HG03135 (cell line): ENCODE measurements around the gene FARS2.
"Not testable (repeated sequence)": the region's sequence is repeated elsewhere in the genome, so short reads cannot be mapped to it uniquely, and the experiment has no call there.

Experiments used
- ATAC-seq: cut with Tn5 transposase; IDR thresholded peaks from one replicate; pipeline ENCODE4 v1.9.1; 2021; ENCODE audit warnings: mild to moderate bottlenecking, moderate library complexity; ENCODE audit not compliant: unreplicated experiment

Gene FARS2

GRCh38 chr6:5772408-5773120 lies 511.3 kb downstream of the FARS2 start:
- no peak for ATAC-seq

DNA sequence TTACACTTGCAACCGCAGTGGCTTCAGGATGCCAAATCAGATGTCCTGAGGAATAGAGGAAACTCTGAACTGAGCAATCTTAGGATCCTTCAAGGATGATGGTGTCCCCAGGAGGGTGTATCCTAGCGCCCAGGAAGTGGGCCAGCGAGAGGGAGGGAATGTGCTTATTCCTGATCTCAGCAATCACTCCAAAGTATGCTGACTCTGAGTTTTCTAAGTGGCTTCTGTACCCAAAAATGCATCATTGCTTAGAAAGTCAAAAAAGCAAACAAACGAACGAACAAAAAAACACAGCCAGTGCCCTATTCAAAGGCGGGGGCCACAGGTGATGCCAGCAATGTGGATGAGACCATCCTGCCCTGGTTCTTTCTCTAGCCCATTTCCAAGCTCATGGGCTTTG lies 514.8 kb downstream of the FARS2 start:
- ATAC-seq, result no peak

GRCh38 chr6:5776706-5777390 lies 515.5 kb downstream of the FARS2 start:
- ATAC-seq, result no peak

GRCh38 chr6:5778317-5778857 lies 517.1 kb downstream of the FARS2 start:
- peak; percentile 88 for ATAC-seq

DNA sequence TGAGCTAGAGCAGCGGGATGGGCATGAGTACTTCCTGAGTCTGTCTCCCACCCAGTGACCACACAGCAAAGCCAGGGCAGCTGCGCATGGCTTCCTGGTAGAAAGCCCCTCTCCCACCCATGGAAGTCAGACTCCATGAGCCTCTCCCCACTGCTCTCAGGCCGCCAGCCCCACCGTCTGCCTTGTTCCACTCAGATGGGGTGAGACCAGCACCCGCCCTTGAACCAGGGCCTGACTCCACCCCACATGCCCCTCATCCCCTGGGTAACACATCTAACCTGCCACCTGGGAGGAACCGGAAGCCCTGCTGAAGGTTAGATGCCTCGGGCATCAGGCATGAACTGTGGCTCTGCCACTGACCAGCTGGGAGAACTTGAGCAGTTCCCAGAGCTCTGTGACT lies 517.6 kb downstream of the FARS2 start:
- no peak for ATAC-seq

DNA sequence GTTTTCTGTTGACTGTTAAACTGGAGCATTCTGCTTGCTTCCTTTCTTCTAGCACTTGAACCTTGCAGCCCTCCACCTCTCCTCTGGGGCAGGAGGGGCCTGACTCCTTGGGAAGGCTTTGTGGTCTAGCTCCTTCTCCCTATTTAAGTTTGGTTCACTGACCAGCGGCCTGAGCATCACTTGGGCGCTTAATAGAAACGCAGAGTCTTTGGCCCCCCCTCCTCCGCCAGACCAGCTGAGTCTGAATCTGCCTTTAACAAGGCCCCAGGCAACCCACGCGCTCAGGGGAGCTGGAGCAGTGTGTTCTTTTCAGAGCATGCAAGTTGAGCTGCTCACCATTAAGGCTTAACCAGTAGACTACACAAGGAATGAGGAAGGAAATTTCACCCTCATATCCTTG lies 519.7 kb downstream of the FARS2 start:
- no peak for ATAC-seq

- no peak for ATAC-seq
Measured at GRCh38 chr6:5781966-5782556, 520.7 kb downstream of the FARS2 start.

DNA sequence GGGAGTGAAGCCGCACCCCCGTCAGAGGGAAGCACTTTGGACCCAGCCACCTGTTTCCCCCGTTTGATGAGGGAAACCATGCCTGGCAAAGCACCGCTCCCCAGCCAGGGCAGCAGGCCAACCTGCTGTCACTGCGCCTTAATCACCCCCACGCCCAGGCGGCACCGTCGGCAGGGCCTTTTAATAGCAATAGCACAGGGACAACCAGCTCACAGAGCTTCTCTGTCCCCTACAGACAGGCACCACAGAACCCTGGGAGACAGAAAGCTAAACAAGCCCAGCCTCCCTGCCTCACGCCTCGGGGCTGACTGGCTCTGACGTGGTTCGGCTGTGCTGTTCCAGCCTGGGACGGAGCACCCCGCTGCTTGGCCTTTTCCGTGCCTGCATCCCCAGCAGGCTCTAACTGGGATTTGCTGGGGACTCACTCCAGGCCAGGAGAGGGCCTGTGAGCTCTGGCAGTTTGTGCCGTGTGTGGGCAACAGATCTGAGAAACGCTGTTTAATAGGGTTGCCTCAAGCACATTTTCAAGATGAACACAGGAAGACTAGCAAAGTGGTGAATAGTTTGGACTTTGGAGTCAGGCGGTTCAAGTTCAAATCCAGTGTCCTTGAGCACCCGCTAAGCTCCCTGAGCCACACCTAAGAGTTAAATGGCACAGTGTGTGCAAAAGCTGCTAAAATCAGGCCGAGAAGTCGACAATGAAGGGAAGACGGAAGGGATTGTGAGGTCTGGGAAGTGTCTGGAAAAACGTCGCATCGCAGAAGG lies 521.7 kb downstream of the FARS2 start:
- ATAC-seq, result no peak

GRCh38 chr6:5783584-5784089 lies 522.3 kb downstream of the FARS2 start:
- no peak for ATAC-seq

GRCh38 chr6:5785249-5785648 lies 523.9 kb downstream of the FARS2 start:
- no peak for ATAC-seq

- no peak for ATAC-seq
Measured at GRCh38 chr6:5786321-5786968, 525.1 kb downstream of the FARS2 start.

DNA sequence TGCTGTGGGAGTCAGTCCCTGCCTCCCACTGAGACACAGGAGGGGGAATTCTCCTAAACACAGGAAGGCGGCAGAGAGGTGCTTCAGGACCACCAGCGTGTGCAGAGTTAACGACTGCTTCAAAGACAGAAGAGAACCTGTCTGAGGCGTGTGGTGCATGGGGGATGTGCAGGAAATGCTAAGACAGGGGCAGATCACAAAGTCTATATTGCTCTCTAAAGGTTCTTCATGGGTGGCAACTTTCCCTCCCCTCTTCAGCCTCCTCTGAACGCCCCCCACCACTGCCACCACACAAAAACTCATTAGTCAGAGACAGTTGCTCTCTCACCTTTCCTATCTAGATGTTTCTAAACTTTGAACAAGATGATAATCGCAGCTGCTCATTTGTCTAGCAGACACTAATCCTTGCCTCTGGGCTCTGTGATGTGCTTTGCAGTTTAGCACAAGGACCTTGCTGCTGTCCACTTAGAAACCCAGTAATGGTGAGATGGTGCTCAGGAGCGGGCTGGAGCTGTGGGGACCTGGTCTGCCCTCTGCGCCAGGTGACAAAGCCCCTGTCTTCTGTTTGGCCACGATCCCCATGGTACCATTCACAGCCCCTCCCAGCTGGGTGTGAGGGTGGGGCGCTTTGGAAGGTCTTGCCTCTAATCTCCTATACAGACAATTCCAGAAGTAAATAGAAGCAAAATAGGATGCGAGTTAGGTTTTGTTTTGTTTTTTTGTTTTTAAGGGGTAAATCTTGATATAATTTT lies 525.8 kb downstream of the FARS2 start:
- no peak for ATAC-seq

GRCh38 chr6:5789426-5789825 lies 528.1 kb downstream of the FARS2 start:
- not testable (repeated sequence) for ATAC-seq

DNA sequence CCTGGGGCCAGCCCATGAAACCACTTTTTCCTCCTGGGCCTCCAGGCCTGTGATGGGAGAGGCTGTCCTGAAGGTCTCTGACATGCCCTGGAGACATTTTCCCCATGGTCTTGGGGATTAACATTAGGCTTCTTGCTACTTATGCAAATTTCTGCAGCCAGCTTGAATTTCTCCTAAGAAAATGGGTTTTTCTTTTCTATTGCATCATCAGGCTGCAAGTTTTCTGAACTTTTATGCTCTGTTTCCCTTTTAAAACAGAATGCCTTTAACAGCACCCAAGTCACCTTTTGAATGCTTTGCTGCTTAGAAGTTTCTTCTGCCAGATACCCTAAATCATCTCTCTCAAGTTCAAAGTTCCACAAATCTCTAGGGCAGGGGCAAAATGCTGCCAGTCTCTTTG lies 535.2 kb downstream of the FARS2 start:
- not testable (repeated sequence) for ATAC-seq

DNA sequence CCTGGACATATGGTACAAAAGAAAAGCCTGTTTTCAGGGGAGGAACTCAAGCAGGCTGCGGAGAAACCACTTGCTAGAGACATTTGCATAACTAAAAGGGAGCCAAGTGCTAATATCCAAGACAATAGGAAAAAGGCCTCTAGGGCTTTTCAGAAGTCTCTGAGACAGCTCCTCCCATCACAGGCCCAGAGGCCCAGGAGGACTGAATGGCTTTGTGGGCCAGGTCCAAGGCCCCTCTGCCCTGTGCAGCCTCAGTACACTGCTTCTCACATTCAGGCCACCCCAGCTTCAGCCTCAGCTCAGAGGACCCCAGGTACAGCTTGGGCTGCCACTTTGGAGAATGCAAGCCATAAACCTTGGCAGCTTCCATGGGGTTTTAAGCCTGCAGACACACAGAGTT lies 545.1 kb downstream of the FARS2 start:
- not testable (repeated sequence) for ATAC-seq

DNA sequence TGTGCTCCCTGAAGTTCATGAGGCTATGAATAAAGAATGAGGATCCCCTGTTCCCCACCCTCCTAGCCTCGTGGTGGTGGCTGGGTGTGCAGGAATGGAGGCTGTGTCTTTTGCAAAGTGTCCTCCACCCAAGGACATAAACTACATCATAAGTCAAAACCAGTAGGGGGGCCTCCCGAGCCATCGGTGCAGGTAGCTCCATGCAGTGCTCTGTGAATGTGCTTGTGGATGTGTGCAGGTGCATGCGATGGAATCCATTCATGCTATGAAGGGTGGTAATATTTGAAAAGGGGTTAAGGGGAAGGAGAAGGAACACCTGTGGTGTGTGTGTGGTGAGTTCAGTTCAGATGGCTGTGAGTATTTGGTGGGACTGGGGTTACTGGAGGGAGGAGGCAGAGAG lies 548.1 kb downstream of the FARS2 start:
- ATAC-seq, result no peak

GRCh38 chr6:5811997-5812396 lies 550.7 kb downstream of the FARS2 start:
- no peak for ATAC-seq

DNA sequence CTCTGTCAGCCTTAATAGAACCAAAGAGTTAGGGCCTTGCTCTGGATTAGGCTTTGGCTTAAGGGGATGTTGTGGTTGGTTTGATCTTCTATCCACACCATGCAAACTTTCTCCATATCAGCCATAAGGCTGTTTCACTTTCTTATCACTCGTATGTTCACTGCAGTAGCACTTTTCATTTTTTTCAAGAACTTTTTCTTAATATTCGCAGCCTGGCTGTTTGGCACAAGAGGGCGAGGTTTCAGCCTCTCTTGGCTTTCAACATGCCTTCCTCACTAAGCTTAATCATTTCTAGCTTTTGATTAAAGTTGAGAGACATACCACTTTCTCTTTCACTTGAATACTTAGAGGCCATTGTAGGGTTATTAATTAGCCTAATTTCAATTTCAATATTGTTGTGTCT lies 552.3 kb downstream of the FARS2 start:
- peak; percentile 73 for ATAC-seq

- ATAC-seq, result no peak
Measured at GRCh38 chr6:5814116-5814515, 552.8 kb downstream of the FARS2 start.

- no peak for ATAC-seq
Measured at GRCh38 chr6:5814901-5815300, 553.6 kb downstream of the FARS2 start.
